NAMALWA (cell line): ENCODE data around the gene OLFML2B.

Experiments
- DNase-seq: peaks from one replicate; pipeline ENCODE4 v3.0.0-alpha.2; 2015; ENCODE audit warnings: low spot score

The OLFML2B gene

DNA sequence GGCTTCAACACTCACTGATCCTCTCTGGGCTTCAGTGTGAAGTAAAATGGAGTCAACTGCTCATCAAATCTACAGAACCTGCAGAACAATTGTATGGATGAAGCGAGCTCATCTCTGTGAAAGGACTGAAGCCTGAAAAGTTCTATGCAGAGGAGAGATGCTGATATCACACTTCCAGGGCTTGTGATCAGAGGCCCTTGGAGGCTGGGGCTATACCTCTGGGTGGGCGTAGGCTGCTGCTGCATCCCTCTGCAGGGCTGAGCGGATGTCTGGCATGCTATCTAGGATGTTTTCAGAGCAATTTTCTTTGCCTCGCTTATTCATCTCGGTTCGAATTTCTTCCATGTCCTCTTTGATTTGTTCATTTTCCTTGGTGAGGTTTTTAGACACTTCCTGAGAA, 17.6 kb downstream of the OLFML2B start:
- no peak for DNase-seq

DNA sequence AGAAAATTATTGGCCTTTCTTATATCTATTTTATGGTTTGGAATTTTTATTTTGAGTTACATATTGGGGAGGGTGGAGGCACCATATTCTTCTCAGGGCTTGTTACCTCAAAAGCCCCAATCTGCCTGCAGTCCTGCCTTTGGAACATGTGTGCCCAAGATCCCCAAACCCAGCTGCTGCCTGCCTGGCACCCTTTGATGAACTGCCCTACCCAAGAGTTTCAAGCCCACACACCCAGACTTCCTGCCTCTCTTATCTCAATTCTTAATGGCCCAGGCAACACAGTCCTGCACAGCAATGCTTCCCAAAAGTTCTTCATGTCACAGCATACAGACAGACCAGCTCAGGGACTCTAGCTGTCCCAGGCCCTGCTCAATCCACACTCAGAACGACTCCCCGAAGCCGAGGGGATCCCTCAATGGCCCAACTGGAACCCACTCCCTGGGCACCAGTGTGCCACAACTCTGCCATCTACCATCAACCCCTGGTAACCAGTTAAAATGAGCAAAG, 19.2 kb downstream of the OLFML2B start:
- no peak for DNase-seq

DNA sequence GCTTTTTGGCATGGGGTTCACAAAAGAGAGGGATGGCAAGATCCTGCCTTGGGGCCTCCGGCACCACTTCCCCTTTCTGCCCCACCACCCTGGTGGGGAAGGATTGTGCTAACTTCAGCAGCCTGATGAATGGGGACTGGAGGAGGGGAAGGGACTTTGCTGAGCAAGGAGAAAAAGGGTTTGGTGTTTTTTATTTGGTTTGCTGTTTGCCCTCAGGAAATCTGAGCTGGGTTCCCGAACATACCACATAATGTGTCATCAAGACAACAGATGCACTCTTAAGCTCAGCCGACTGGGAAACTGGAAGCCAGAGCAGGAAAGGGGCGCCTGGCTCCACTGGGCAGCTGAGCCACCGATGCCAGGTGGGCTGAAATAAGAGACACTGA, 19.8 kb downstream of the OLFML2B start:
- DNase-seq: no peak

DNA sequence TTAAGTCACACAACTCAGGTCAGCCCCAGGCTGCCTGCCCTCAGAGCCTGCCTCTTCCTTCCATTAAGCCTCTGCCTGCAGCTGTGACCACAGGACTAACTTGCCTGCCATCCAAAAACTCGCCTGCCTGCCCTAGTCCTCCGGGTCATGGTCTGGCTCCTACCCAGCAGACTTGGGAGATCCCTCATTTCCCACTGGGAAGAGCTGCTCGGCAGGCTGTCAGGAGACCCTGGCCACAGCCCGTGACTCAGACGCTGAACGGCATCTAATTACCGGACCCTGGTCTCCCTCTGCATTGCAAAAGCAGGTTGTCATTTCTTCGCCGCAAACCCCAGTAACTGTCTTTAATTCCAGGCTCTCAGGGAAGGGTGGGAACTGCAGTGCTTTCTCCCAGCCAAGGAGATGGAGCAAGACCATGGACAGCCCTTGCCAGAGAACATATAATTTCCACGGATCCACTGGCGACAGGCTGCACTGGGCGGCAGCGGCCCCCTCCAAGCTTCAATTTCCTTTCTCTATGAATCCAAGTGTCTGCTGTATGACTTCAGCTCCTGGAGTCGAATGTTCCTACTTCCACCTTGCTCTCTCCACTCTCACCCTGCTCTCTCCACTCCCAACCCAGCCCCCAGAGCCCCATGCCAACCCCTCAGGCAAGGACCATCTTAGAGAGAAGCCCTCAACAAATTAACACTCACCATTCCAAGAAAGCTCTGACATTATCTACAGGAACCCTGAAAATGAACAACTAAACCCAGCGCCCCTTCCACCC, 20.4 kb downstream of the OLFML2B start:
- DNase-seq: no peak

DNA sequence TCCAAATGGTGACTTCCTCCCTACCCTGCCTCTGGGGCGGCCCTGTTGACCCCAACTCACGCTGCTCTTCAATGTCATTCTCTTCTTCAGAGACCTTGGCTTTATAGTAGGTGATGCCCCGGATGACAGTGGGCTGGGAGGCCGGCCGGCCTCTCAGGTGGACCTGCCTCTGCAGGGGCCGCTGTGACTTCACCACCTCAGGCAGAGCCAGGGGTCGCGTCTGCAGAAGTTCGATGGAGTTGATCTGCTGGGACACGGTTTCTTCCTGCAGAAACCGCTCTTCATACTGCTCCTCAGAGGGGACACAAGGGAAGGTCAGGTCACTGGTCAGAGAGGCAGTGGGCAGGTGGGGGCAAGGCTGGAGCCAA, 23.6 kb downstream of the OLFML2B start:
- no peak for DNase-seq

DNA sequence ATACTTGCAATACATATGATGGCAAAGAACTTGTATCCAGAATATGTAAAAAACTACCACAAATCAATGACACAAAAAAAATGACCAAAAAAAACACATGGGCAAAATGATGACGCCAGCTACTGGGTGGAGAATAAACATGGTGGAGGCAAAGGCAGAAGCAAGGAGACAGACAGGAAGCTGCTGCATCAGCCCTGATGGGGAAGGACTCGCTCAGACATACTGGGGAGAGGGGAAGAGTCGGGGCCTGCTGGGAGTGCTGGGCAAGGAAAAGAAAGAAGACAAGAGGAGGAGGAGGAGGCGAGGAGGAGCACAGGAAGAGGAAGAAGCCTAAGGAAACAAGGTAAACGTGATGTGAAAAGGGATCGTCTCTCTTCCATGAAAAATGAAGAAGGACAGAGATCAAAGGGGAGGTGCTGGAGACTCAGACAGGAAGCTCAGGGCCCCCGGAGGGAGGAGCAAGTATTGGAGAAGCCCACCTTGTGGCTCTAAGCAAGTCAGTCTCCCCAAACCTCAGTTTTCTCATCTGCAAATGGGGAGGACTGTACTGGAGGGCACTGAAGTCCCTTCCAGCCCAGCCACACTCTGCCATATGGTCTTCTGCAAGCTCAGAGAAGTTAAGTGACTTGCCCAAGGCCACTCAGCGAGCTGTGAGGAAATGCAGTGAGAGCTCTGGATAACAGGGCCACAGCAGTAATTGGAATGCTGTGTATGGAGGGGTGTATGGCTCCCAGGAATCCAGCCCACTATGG, 24.2 kb downstream of the OLFML2B start:
- DNase-seq: no peak

DNA sequence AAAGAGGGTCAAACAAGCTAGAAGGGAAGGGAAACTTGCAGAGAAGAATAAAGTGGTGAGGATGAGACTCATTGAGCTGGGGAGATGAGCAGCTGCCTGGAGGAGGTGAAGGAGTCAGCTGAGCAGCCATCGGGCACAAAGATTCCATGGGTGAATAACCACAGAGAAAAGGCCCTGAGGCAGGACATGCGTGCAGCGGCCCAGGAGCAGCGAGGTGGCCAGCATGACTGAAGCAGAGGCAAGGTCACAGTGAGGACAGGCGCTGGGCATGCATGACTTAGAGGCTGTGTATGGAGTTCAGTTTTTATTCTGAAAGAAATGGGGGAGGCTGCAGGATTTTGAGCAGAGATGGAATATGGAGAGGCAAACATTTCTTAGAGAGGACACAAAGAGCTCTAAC, 24.9 kb downstream of the OLFML2B start:
- no peak for DNase-seq

DNA sequence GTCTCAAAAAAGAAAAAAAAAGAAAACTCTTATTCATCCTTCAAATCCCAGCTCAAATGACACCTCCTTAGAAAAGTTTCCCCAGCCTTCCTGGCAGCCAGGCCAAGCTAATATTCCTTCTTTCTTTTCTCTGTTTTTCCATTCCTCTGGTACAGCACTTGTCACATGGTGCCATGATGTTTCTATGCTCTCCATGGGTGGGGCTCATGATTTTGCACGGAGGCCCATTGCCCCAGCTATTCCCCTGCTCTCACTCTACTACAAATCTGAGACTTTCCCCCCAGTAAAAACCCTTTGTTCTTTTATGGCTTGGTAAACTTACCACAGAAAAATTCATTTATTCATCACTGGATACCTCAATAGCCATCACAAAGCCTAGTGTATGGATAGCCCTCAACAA, 26.5 kb downstream of the OLFML2B start:
- DNase-seq: no peak

DNA sequence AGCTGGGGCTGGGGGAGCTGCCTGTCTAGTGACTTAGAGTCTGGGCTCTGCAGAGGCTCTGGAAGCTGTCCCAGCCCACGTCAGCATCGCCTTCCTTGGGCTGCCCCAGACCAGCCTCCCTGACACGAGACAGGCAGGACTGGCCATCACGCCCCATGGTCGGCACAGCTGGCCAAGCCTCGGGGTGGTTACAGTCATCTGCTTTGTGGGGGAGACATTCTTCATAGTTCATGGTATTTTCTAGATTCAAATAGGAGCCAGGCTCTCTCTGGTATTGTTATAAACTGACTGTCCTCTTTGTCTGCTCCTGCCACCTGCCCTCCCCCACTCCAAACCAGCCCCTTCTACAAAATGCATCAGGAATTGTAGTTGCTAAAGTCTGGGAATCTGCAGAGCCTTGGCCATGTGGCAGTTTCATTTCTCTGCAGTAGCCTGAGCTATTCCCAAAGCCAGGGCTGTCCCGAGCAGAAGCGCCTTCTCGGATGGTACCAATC, 29.4 kb downstream of the OLFML2B start:
- no peak for DNase-seq

DNA sequence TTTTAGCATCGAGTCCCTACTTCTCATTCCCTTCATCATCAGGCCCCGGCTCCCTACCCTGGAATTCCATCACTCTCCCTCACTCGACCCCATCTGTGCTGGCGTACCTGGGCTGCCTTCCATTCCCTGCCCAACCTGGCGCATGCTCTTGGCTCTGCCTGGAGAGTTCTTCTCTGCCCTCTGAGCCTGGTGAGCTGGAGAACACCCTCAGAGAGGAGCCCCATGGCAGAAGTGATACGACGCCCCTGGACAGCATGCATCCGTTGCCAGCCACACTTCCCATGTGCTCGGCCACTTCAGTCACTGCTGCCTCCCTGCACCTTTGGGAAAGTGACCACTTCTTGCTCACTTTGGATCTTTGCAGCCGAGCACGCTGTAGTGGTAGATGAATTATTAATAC, 30.1 kb downstream of the OLFML2B start:
- no peak for DNase-seq

DNA sequence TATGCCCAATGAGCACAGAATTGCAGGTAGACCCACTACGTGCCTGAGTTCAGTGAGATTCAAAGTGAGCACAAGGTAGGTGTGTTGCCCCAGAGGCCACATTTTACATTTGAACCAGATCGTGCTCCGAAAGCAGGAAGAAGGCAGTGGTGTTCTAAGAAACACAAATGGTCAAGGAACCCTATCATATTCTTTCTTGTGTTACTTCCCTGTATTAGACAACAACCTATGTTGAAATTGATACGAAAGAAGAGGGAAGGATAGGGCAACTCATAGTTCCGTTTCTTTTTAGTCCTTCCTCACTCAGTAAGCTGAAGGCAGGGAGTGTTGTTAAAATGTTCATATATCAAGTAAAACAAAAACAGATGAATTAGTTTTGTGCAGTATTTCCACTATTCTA, 33.9 kb downstream of the OLFML2B start:
- no peak for DNase-seq

DNA sequence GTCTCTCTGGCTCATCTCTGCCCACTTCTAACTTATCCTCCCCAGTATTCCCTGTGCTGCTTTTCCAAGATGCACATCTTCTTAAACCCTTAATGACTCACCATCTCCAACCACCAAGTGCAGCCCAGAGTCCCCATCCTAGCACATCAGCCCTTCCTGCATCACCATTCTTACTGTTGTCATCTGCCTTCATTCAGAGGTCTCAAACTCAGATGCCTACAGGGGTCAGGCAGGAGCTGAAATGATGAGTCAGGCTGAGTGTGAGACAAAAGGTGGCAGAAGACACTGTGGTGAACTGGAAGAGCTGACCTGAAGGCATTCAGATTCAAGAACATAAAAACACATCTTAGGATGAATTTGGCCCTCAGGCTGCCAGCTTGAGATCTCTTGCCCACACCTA, 34.6 kb downstream of the OLFML2B start:
- peak; percentile 13 for DNase-seq

DNA sequence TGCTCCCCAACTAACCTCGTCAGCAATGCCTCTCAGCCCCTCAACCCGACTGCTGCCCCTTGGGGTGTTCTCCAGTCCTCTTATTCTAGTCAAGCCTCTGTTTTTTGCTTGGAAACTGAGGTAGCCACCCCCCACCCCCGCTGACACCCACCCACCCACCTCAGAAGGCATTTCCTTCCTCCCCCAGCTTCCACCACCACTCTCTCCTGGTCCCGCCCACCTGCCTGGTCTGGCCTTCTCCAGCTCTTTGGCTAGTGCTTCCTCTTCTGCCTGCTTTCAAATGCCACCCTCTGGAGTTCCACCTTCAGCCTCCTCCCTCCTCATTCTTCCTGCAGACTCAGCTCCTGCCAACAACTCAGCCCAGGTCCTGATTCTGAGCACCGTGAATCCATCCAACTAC, 35.3 kb downstream of the OLFML2B start:
- DNase-seq: no peak

DNA sequence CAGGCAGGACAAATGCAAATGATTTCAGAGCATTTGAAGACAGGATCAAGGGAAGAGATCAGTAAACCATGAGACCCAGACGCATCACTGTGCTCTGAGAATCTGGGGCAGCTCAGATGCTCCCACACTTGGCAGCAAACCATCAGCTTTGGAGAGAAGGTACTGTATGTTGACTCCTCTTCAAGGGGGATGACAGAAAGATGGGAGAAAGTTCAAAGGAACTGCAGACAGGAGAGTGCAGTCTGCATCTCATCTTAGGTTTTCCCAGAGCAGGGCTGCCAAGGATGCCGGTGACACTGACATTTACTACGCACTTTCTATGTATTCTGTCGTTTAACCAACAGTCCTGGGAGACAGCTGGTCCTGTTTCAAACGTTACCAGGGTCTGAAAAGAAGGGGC, 35.8 kb downstream of the OLFML2B start:
- no peak for DNase-seq

DNA sequence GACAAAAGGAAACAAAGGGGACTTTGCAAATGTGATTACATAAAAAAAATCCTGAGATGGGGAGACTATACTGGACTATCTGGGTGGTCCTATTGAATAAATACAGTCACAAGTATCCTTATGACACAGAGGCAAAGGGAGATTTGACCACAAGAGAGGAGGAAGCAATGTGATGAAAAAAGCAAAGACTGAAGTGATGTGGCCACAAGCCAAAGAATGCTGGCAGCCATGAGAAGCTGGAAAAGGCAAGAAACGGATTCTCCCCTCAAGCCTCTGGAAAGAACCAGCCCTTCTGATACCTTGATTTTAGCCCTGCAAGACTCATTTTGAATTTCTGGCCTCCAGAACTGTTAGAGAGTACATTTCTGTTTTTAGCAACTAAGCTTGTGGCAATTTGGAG, 36.4 kb downstream of the OLFML2B start:
- no peak for DNase-seq

DNA sequence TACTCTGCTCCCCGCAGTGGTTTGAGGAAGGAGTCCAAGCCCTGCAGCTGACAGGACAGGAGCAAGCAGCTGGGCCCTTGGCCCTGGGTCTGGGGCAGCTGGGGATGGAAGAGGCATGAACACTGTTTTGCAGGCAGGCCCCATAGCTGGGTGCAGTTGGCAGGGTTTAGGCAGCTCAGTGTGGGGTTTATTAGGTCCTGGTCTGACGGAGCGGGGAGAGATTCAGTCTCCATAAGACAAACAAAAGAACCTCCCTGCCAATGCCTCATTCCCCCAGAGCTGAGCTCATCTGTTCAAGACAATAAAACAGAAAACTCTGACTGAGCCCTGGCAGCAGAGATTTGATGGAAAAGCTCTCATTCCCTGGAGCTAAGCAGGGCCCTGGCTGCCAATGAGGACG, 37.3 kb downstream of the OLFML2B start:
- no peak for DNase-seq

DNA sequence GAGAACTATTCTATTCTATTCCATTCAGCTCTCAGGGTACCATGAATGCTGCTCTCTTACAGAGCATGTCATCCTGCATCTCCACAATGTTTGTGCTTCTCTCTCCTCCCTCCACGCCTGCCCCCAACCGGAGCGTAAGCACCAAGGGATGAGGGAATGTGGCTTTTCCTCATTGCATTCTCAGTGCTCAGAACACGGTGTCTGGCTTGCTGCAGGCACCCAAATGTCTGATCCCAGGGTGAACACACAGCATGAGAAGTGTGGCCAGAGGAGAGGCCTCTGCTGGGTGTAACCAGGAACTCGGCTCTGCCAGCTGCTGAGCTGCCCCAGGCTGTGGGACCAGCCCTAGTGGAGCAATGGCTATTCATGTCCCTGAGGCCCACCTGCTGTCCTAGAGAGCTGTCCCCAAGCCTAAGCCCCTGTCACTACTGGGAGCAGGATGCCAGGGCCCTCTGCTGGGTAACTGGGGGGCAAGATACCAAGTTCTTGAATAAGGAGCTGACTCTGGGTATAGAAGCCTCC, 38.3 kb downstream of the OLFML2B start:
- DNase-seq: no peak

DNA sequence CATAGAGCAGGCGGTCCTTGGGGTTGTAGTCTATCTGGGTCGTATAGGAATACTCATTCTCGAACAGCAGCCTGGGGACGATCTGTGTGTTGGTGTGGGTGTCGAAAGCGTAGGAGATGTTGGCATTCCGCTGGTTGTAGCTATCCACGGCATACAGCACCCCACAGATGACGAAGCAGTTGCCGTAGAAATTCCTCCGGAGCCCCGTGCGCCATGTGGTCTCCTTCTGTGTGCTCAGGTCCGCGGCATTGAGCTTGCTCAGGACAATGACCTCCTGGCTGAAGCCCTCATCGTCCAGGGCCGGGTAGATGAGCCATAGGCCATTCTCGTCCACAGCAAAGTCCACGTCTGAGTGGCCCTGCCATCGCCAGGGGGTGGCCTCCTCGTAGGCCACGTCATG, 39.9 kb downstream of the OLFML2B start:
- DNase-seq: no peak

DNA sequence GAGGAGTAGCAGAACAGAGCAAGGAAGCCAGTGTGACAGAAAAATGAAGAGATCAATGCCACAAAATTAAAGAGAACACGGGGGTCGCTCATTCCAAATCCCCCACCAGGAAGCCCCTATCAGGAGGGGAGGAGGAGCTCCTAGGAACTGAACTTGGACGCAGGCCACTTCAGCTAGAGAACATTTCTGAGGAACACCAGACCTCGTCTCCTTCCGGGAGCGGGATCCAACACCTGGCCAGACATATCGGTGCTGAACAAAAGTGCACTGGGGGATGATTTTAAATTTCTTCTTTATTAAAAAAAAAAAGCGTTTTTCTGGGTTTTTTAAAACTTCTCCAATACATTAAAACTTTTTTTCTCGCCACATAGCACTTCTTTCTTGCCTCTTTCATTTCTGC, 40.8 kb downstream of the OLFML2B start:
- DNase-seq: no peak

DNA sequence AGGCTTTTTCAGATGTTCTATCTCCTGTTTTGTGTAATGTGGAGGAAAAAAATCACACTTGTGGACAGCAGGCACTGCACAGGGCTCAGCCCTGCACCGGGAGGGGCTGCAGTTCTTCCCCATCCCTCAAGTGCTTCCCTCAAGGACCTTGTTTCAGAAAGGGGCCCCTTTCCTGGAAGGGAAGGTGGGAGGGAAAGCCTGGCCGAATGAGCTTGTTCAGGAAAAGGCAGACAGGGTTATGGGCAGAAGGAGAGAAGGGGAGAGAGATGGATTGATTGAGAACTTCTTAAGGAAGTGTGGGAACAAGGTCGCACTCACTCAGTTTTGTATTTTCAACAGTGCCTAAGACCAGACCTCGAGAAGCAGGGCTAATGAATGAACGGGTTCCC, 41.2 kb downstream of the OLFML2B start:
- DNase-seq: no peak

DNA sequence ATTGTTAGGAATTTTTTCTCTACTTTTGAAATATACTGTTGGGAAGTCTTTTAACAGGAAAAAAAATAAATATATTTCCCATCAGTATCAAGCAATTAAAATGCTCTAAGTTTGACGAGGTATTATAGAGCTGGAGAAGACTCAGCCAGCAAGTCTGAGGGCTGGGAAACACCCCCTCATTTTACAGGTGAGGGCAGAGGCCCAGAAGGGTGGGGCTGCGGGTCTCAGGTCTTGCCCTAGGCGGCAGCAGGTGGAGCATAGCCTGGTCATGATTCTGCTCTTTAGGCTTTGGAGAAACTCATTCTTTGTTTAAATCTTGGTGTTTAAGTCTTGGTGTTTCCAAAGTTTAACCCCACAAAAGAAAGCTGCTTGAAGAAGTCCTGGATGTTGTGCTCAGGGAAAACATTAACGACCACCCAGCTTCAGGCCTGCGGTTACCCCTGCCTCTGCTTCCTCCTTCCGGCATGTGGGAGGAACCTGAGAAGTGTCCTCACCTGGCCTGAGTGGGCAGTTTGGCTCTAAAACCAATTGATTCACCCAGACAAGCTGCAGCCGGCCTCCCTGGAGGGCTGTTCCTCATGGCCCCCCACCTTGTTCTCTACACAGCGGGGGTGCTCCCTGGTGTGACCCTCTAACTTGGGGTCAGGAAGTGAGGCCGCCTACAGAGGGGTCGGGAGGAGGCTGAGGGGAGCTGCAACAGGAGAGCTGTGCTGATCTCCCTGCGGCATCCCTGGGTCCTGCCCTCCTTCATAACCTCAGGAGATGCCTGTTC, 41.7 kb downstream of the OLFML2B start:
- DNase-seq: no peak

DNA sequence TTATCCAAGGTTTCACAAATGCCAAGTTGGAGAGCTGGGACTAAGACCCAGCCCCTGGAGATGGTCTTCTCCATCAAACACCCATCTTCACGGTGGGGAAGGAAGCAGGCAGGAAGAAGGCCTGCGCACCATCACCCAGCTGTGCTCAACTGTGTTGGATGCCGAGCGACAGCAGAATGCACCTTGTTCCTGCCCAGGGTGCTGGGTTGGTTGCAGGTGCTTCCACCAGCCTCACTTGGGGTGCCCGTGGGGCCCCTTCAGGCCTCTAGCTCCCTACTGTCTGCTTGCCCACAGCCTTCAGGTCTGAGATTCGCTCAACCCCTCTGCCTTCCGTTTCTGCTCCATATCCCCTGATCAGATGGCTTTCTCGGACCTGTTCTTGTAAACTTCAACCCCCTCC, 42.5 kb downstream of the OLFML2B start:
- no peak for DNase-seq
